ENCODE measurements around the gene RSKR. TPM values are rescaled to one million over a fixed set of nuclear protein-coding genes. Genes with fewer than 3 reads are reported as not detected.

The RSKR gene
- total RNA-seq, 1 donor from 2014 or later, result 26.8 TPM

DNA sequence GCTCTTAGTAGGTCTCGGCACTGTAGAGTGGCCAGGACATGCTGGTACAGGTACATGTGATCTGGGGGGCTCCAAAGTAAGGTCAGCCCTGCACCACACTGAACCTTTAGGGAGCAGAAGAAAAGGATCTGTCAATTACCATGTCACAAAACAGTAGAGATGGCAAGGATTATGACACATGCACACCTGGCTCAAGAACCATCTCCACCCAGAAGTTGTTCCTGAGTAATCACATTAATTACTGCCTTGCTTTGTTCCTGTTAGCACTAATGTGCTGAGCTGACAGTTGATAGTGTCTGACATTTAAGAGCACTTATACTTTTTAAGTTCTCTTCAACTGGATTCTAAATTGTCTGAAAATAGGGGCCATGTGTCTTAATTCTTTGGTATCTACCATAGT lies 21.5 kb upstream of the RSKR start:
- ChIA-PET CTCF (no interaction called here), POLR2A (interaction anchor here (1.5 kb wide), 1 partner anchor 9 kb away, joined by 7 read pairs; the partner anchor contains the start of gene BLTP2)
- no peak overlapping the region for H3K4me3 Mint-ChIP-seq
- no peak for TF ChIP-seq CTCF (IDR thresholded peaks at IDR 0.05)
- H3K9me3 Mint-ChIP-seq, result no peaks in the 10 kb centered on the region
- ATAC-seq (ENCODE audit: low read depth), result no peak
- intact Hi-C loops (cut with micrococcal nuclease), result no loop called here
- H3K27ac Mint-ChIP-seq, result no peak overlapping the region
- H3K27me3 Mint-ChIP-seq, result no peaks in the 10 kb centered on the region
- no peak for DNase-seq
- no peaks in the 10 kb centered on the region for H3K4me1 Mint-ChIP-seq
- H3K36me3 Mint-ChIP-seq (ENCODE audit: low read depth), result peaks cover 97% of the 10 kb centered on the region

GRCh38 chr17:28634206-28634865 lies 20.4 kb upstream of the RSKR start:
- POLR2A ChIA-PET, result interaction anchor here (0.6 to 2.0 kb wide), 3 partner anchors 10 to 258 kb away, joined by 3 to 10 read pairs (median 4); partner anchors contain the start of gene BLTP2

DNA sequence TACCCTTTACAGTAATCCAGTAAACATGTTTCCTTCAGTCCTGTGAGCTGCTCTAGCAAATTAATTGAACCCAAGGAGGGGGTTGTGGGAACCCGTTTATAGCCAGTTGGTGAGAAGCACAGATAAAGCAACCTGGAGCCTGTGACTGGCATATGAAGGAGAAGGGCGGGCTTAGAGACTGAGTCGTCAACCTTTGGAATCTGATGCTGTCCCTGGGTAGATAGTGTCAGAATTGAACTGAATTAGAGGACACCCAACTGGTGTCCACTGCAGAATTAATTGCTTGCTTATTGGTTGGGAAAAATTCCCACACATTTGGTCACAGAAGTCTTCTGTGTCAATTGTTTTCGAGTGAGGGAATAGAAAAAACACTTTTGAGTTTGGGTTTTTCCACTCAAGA lies 12.8 kb upstream of the RSKR start:
- DNase-seq (no peak), ATAC-seq (ENCODE audit: low read depth) (no peak)
- ChIA-PET POLR2A (interaction anchor here (0.6 kb wide), 1 partner anchor 21 kb away, joined by 3 read pairs; no protein-coding TSS in a partner anchor), CTCF (no interaction called here)
- Mint-ChIP-seq H3K36me3 (ENCODE audit: low read depth) (peaks cover 76% of the 10 kb centered on the region), H3K9me3 (no peaks in the 10 kb centered on the region), H3K27me3 (no peaks in the 10 kb centered on the region), H3K4me3 (no peak overlapping the region), H3K4me1 (no peaks in the 10 kb centered on the region), H3K27ac (no peak overlapping the region)
- intact Hi-C loops (cut with micrococcal nuclease), result no loop called here
- no peak for TF ChIP-seq CTCF (IDR thresholded peaks at IDR 0.05)

More at GRCh38 chr17:28634206-28634865, 20.4 kb upstream of the RSKR start:
- DNase-seq, result no peak
- intact Hi-C loops (cut with micrococcal nuclease), result no loop called here
- Mint-ChIP-seq H3K9me3 (no peaks in the 10 kb centered on the region), H3K27me3 (no peaks in the 10 kb centered on the region), H3K27ac (no peak overlapping the region), H3K36me3 (ENCODE audit: low read depth) (peaks cover 92% of the 10 kb centered on the region), H3K4me3 (no peak overlapping the region), H3K4me1 (no peaks in the 10 kb centered on the region)
- TF ChIP-seq CTCF (IDR thresholded peaks at IDR 0.05), result no peak
- ATAC-seq (ENCODE audit: low read depth), result no peak
- CTCF ChIA-PET, result interaction anchor here (1.5 kb wide), 1 partner anchor 11 kb away, joined by 4 read pairs; the partner anchor contains the start of gene BLTP2

DNA sequence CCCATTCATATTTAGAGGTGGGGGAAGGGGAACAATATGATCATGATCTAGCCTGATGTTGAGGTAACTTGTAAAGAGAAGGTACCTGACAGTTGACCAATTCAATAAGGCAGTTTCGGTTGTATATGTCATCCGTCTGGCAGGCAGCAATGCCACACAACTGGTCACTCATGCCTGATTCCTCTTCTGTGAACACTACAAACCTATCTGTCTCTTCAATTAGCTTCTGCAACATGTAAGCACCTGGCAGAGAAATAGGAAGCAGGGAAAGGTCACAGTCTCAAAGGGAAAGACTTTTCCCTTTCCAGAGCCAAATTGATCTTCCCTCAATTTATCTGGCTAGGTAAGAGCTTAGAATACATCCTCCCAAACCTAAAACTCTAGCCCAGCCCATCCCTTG lies 10.2 kb upstream of the RSKR start:
- H3K27ac Mint-ChIP-seq, result no peak overlapping the region
- intact Hi-C loops (cut with micrococcal nuclease), result no loop called here

More for the DNA sequence above, 10.2 kb upstream of the RSKR start:
- DNase-seq, result no peak
- no peak for TF ChIP-seq CTCF (IDR thresholded peaks at IDR 0.05)
- Mint-ChIP-seq H3K4me1 (no peaks in the 10 kb centered on the region), H3K4me3 (no peak overlapping the region), H3K9me3 (no peaks in the 10 kb centered on the region), H3K27me3 (no peaks in the 10 kb centered on the region), H3K36me3 (ENCODE audit: low read depth) (peaks cover 85% of the 10 kb centered on the region)
- CTCF ChIA-PET, result interaction anchor here (0.8 kb wide), 1 partner anchor 1683 kb away, joined by 5 read pairs; no protein-coding TSS in a partner anchor
- POLR2A ChIA-PET, result no interaction called here
- ATAC-seq (ENCODE audit: low read depth), result no peak

Data from activated B cell treated with CpG ODN at 0.5 μM for 24 hours (primary cell).